GM11168 (cell line): ENCODE results near the gene CASKIN2.
"Not testable (repeated sequence)": the region's sequence is repeated elsewhere in the genome, so short reads cannot be mapped to it uniquely, and the experiment has no call there.

Experiments used
- in situ Hi-C: fragments of 300-500 bp; cut with MboI; formaldehyde crosslinking; loops from one replicate; pipeline ENCODE4 v1.12.0; 2022; ENCODE audit warnings: low sequenced_read_pairs; ENCODE audit not compliant: unreplicated experiment

CASKIN2 gene

DNA sequence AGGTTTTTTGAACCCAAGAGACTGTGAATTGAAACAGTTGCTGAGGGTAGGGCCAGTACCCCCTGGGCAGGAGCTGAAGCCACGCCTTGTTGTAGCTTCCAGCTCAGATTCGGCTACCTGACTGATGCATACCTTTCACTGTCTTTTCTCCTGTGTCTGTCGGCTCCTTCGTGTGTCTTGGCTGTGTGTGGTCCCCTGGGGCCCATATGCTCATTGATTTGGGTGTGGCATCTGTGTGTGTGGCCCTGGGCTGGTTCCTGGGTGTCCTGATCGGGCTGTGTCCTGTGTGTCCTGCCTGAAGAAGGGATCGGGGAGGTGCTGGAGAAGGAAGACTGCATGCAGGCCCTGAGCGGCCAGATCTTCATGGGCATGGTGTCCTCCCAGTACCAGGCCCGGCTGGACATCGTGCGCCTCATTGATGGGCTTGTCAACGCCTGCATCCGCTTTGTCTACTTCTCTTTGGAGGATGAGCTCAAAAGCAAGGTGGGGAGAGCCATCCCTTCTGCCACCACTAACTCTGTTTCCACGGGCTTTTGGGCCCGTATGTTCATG is 20.9 kb downstream of the CASKIN2 start:
- in situ Hi-C loops: loop anchor here (10.0 kb wide), 1 partner anchor 70 kb away; no protein-coding TSS in a partner anchor

DNA sequence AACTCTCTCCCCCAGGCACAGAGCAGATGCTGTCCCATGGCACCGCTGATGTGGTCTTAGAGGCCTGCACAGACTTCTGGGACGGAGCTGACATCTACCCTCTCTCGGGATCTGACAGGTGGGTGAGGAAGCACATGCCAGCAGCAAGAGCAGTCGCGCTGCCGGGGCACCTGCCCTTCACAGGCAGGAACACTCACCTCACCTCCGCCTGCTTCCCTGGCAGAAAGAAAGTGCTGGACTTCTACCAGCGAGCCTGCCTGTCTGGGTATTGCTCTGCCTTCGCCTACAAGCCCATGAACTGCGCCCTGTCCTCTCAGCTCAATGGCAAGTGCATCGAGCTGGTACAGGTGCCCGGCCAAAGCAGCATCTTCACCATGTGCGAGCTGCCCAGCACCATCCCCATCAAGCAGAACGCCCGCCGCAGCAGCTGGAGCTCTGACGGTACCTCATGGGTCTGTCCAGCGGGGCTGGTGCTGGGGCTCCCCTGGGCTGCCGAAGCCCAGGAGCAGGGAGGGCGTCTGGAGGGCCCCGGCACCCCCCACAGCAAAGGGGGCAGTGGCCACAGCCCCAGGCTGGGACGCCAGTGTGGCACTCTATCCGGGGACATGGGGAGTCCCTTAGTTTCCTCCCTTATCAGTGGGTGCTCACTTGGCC is 21.7 kb downstream of the CASKIN2 start:
- in situ Hi-C loops: loop anchor here (10.0 kb wide), 1 partner anchor 69 kb away; no protein-coding TSS in a partner anchor

DNA sequence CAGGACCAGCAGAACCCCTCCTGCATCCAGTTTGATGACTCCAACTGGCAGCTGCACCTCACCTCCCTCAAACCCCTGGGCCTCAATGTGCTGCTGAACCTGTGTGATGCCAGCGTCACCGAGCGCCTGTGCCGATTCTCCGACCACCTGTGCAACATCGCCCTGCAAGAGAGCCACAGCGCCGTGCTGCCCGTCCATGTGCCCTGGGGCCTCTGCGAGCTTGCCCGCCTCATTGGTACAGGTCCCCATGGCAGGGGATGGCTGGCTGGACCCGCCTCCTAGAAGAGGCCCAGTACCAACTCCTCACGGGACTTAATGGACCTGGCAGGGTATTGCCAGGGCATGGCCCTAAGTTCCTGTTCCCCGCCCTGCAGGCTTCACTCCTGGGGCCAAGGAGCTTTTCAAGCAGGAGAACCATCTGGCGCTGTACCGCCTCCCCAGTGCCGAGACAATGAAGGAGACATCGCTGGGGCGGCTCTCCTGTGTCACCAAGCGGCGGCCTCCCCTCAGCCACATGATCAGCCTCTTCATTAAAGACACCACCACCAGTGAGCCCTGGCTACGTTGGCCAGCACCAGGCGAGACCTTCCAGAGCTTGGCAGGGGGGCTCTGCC is 22.7 kb downstream of the CASKIN2 start:
- in situ Hi-C loops: loop anchor here (10.0 kb wide), 1 partner anchor 68 kb away; no protein-coding TSS in a partner anchor

DNA sequence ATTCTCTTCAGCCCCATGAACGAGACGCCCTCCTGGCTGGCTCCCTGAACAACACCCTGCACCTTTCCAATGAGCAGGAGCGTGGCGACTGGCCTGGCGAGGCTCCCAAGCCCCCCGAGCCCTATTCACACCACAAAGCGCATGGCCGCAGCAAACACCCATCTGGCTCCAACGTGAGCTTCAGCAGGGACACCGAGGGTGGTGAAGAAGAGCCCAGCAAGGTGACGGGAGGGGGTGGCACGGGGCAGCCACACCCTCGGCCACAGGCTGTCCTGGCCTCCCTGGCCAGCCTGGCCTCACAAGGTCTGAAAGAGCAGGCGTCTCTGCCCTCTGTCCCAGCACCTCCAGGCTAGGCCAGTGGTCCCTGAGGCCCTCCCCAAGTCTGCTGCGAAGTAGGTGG is 23.7 kb downstream of the CASKIN2 start:
- in situ Hi-C loops: loop anchor here (10.0 kb wide), 1 partner anchor 67 kb away; no protein-coding TSS in a partner anchor

DNA sequence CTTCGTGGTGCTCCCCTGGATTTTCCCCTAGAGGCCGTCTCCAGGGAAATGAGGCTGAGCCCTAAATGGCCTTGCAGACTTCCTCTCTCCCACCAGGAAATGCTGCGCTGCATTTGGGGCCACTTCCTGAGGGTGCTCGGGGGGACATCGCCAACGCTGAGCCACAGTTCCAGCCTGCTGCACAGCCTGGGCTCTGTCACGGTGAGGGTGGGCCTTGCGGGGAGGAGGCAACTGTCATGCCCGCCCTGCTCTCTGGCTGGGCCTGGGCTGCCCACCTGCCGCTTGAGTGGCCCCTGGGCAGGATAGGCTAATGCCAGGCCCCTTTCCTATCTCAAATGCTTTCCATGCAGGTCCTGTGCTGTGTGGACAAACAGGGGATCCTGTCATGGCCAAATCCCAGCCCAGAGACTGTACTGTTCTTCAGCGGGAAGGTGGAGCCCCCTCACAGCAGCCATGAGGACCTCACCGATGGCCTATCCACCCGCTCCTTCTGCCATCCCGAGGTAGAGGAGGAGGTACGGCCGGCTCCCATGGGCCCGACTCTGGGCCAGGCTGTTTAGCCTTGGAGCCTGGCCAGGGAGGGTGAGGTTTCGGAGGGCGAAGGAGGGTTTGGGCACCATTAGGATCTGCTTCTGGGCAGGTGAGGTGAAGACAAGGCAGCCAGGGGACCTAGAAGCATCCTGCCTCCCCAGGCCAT is 24.2 kb downstream of the CASKIN2 start:
- in situ Hi-C loops: loop anchor here (10.0 kb wide), 1 partner anchor 66 kb away; no protein-coding TSS in a partner anchor

DNA sequence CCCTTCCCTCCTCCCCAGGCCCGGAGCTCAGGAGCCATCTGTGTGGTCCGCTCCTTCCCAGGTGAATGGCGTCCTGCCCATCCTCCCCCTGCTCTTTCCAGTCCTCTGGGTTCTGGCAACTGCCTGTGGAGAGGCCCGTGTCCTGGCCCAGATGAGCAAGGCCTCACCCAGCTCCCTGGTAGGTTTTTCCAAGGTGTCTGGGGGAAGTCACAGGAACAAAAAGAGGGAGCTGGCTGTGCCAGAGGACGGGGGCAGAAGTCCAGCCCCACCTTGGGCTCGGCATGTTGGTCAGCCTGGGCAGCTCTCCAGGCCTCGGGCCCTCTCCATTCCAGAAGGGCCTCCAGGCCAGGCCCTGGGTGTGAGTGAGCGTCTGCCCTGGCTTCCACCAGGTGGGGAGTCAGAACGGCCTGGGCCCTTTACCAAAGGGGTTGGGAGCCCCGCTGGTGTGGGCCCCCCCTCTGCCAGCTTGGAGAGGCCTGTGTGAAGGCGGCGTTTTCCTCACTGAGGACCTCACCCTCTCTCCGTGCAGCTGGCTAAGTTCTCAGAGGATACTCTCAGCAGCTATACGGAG is 25.1 kb downstream of the CASKIN2 start:
- in situ Hi-C loops: loop anchor here (10.0 kb wide), 1 partner anchor 65 kb away; no protein-coding TSS in a partner anchor

DNA sequence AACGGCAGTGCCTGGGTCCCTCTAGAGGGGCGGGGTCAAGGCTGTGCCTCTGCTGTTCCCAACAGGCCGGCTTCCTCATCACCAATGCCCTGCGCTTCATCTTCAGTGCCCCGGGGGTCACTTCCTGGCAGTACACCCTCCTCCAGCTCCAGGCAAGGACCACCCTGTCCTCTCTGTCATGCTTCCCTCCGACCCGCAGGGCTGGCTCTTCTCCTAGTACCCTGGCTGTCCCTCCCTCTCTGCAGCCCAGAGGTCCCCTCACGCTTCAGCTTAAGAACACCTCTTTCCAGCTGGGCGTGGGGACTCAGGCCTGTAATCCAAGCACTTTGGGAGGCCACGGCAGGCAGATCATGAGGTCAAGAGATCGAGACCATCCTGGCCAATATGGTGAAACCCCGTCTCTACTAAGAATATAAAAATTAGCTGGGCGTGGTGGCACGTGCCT is 25.8 kb downstream of the CASKIN2 start:
- in situ Hi-C loops: no loop called here

DNA sequence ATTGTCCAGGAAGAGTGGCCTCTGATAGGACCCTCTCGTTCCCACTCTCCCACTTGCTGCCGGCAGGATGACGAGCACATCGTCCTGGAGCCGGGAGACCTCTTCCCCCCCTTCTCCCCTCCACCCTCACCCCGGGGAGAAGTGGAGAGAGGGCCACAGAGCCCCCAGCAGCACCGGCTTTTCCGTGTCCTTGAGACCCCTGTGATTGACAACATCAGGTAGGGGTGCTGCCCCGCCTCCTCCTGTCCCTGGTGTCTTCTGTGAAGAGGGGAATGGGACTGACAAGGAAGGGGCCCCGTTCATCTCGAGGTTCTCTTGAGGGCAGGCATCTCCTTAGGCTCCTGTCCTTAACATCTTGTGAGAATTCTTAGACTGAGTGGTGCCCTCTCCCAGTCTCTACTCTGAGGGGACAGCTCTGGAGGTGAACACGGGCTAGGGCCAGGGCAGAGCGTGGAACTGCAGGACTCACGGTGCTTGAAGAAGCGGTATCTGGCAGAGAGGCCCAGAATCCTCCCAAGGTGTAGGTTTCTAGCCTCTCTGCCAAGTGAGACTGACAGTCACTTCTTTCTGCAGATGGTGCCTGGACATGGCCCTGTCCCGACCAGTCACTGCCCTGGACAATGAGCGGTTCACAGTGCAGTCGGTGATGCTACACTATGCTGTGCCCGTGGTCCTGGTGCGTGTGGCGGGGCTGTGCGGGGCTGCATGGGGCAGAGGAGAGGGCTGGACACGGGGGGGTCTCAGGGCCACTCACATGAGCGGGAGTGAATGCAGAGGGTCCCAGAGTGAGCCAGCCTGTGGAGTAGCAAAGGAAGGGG is 26.4 kb downstream of the CASKIN2 start:
- in situ Hi-C loops: no loop called here

DNA sequence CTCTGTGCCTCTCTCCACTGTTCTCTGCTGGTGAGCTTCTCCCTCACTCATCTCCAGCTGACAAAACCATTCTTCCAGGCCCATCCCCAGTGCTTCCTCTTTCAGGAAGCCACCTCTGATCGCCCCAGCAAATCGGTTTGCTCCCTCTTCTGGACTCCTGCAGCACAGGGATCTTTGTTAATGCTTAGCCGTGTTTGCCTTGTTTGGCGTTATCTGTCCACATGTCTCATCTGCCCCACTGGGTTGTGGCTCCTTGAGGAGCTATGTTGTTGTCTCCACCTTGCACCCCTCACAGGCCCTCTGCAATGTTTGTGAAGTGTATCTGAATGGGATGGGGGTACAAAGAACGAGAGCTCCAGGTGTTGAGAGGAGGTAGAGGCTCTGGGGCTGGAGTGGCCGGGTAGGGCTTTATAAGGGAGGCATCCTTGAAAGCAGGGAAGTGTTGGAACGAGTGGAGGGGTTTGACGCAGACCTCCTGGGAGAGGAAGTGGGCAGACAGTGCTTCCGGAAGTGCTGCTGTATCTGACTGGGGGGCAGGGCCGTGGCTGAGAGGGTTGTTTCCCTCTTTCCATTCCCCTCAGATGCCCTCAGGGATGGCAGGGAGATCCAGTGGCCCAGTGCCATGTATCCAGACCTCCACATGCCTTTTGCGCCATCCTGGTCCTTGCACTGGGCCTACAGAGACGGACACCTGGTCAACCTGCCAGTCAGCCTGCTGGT is 27.8 kb downstream of the CASKIN2 start:
- in situ Hi-C loops: no loop called here

DNA sequence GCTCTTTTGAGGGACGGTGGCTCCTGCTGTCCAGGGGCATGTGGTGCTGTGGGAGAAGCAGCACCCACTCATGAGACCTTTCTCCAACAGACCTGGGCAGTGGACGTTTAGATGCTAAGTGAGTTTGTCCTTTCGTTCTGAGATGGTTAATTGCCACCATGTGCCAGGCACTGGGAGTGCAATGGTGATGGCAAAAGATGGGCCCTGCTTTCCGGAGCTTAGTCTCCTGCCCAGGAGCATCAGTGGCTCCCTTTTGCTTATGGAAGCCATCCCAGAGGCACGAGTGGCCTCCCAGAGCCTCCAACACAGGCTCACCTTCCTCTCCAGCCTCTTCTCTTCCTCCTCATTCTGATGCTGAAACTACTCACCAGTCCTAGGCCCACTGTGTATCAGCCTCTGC is 28.4 kb downstream of the CASKIN2 start:
- in situ Hi-C loops: no loop called here

DNA sequence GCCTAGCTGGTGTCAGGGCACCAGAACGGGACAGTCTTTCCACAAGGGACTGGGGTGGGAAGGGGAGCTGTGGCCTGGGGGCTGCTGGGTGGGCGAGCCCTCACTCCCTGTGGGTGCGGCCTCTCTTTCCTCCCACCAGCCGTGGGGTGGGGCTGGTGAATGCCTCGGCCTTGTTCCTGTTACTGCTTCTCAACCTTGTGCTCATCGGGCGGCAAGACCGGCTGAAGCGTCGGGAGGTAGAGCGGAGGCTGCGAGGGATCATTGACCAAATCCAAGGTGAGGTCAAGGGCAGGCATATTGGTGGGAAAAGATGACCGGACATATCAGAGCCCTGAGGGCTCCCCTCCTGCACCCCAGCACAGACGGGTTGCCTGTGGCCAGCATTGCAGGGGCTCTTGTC is 29.2 kb downstream of the CASKIN2 start:
- in situ Hi-C loops: no loop called here

DNA sequence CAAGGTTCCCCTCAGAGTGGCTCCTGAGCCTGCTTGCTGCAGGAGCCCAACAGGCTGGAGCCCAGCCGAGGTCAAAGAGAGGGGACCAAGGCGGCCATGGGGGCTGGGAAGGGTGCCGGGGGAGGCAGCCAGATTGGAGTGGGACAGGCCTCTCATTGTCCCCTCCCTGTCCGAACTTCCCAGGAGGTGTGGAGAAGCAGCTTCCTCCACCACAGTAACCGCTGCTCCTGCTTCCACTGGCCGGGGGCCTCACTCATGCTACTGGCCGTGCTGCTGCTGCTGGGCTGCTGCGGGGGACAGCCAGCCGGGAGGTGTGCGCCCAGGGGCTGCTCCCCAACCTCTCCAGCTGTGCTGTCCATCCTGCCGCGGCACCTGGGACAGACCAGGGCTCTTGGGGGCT is 29.6 kb downstream of the CASKIN2 start:
- in situ Hi-C loops: no loop called here

DNA sequence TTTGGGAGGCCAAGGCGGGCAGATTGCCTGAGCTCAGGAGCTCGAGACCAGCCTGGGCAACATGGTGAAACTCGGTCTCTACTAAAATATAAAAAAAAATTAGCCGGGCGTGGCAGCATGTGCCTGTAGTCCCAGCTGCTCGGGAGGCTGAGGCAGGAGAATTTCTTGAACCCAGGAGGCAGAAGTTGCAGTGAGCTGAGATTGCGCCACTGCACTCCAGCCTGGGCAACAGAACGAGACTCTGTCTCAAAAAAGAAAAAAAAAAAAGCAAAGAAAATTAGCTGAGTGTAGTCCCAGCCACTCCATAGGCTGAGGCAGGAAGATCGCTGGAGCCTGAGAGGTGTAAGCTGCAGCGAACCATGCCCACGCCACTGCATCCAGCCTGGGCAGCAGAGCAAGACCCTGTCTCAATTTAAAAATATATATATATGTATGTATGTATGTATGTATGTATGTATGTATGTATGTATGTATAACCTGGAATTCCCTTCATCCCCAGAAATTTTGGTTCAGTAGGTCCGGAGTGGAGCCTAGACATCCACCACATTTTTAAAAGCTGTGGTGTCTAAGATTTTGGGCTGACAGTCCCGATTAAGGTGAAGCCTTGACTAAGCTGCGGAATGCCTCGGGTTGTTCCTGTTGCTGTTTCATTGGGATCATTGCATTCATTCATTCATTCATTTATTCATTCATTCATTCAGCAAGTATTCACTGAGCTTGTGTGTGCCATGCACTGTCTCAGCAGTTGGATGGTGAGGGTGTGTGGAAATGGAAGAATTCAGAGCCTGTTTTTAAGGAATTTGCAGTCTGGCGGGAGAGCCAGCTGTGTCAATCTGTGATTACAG is 33.0 kb downstream of the CASKIN2 start:
- in situ Hi-C loops: no loop called here

DNA sequence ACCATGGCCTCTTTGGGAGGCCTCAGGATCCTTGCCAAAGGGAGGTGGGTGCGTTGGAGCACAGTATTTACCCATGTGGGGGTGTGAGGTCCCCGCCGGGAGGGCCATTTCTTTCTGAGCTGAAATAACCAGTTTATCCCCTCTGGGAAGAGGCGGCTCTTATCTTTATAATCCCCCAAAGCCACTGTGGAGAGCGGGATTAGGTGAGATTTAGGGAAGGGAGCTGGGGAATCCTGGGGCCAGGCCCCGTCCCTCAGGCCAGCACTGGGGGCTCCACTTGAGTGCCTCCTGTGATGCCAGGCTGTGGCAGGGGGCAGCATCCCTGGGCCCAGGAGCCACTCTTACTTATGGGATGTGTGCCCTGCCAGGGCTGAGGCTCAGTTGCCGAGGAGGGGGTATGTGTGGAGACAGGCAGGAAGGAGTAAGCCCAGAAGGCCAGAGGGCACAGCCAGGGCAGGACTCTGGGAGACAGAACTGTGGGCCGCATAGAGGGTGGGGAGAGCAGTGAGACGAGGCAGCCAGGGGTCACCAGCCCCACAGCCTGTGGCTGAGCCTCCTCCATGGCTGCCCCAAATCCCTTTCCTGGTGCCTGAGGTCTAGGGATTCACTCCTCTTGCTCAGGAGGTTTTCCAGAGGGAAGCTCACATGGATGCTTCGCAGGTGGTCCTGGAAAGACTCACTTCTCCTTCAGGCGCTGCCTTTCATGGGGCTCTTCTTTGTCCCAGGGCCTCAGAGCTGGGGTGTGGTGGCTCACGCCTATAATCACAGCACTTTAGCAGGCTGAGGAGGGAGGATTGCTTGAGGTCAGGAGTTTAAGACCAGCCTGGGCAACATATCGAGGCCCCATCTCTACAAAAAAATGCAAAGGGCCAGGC is 33.9 kb downstream of the CASKIN2 start:
- in situ Hi-C loops: no loop called here

DNA sequence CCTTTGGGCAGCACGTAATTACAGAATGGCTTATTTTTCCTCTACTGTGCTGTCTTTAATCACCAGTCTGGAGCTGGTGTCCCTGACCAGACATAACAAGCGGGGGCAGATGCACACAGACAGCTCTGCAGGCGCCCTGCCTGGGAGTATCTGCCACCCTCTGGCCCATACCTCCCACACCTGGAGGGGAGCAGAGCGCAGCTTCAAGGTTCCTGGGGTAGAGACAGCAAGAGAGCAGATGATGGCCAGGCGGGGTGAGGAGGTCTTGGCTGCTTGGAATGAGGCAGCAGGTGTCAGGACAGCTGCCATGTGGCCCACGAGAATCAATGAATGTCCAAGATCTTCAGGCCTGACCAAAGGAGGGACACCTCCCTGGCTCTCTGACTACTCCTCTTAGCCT is 35.1 kb downstream of the CASKIN2 start:
- in situ Hi-C loops: no loop called here

DNA sequence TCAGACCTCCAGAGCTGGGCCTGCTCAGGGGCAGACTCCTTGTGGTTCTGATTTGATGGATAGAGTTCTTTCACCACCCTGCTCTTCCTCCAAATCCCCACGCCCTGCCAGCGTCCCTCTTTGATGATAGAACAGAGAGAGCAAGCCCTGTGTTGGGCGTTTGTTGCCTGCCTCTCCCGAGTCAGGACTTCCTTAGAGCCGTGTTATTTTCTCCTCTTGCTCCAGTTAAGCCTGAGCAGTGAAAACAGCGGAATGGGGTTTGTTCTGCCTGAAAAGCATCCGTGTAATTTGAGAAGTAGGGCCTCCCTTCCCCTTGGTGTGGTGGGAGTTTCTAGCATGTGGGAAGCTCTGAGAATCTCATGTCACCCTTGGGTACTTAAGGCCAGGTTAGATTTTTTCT is 36.8 kb downstream of the CASKIN2 start:
- in situ Hi-C loops: no loop called here

DNA sequence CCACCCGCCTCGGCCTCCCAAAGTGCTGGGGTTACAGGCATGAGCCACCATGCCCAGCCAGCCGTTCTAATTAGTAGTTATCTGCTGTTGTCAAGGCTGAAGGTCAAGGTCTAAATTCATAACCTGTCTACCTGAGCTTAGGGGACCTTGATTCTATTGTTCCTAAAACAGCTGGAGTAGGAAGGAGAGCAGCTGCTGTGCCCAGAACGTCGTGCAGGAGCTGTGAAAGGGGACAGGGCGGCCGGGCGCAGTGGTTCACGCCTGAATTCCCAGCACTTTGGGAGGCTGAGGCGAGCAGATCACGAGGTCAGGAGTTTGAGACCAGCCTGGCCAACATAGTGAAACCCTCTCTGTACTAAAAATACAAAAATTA is 37.9 kb downstream of the CASKIN2 start:
- in situ Hi-C loops: not testable (repeated sequence)
